NCI-H2107 (cell line): ENCODE measurements around the gene LILRA1.
"Not testable (repeated sequence)": the region's sequence is repeated elsewhere in the genome, so short reads cannot be mapped to it uniquely, and the experiment has no call there.

Source experiments
- DNase-seq: peaks from one replicate; lab custom pipeline; 2025; lab: John Stamatoyannopoulos, UW

LILRA1 gene

DNA sequence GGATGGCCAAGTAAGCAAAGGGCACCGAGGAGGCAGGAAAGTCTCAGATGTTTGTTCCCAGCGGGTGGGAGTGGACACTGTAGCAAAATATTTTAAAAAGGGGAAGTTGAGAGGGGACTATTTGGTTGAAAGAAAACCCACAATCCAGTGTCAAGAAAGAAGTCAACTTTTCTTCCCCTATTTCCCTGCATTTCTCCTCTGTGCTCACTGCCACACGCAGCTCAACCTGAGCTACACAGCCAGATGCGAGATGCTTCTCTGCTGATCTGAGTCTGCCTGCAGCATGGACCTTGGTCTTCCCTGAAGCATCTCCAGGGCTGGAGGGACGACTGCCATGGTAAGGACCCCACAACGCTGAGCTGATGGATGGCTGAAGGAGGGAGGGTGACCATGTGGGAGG lies at the start of gene LILRA1:
Gene LILRA1, plus strand, starts transcription at position 188 of the 400 bp plus-strand sequence. CDS start 613 bp downstream, outside the sequence.
- DNase-seq, result not testable (repeated sequence)

GRCh38 chr19:54548806-54549205 lies 44.6 kb upstream of the LILRA1 start:
- no peak for DNase-seq

DNA sequence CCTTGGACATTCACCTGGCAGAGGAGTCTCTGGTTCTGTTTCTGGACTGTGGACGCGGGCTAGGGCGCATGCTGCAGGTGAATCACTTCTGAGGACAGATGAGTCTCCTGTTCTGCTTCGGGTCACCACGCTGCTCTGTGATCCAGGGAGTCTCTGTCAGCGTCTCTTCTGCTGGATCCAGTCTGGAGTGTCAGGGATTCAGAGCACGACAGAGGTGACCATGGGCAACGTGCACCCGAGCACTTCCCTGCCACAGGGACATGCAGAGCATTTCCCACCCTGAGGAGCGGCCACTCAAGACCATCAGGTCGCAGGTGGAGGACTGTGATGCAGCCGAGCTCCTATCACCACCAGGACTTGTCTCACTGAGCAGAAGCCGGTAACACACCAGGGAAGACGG lies 44.2 kb upstream of the LILRA1 start:
- no peak for DNase-seq

GRCh38 chr19:54551293-54551692 lies 42.1 kb upstream of the LILRA1 start:
- DNase-seq, result no peak

DNA sequence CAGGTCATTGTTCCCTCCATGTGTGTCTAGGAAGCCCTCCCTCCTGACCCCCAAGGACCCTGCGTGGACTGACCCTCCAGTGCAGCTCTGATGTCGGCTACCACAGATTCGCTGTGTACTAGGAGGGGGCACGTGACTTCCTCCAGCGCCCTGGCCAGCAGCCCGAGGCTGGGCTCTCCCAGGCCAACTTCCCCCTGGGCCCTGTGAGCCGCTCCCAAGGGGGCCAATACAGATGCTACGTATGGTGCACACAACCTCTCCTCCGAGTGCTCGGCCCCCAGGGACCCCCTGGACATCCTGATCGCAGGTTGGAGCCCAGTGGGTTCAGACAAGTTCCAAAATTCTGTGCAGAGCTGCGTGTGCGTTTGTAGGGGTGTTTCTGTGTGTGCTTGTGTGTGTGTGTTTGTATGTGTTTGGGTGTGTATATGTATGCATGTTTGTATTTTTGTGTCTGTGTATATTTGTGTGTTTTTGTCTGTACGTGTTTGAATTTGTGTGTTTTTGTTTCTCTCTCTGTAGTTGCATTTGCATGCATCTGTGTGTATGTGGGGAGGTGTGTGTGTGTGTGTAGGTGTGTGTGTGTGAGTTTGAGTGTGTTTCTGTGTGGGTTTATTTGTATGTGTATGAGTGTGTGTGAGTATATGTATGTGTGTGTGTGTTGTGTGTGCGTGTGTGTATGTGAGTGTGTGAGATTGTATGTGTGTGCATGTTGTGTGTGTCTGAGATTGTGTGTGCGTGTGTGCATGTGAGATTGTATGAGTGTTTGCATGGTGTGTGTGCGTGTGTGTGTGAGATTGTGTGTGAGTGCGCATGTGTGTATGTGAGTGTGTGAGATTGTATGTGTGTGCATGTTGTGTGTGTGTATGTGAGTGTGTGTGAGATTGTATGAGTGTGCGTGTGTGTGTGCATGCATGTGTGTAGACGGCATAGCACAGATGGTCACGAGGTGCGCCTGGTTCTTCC lies 41.2 kb upstream of the LILRA1 start:
- no peak for DNase-seq

- no peak for DNase-seq
These were observed 40.5 kb upstream of the LILRA1 start for GRCh38 chr19:54552913-54553310.

DNA sequence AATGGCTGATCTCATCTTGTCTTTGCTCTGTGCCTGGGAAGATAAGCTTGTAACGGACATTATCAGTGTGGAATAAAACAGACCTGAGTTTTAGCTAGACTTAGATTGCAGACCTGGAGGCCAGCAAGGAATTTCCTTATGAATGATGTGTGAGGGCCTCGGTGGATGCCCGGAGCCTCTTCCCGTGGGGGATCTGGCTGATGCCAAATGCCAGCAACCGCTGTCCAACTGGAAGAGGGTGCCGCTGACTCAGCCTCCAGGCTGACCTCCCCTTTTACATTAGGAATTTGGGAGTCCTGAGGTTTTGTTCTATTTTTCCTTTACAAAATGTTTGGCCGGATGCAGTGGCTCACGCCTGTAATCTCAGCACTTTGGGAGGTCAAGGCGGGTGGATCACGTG lies 39.4 kb upstream of the LILRA1 start:
- no peak for DNase-seq

- no peak for DNase-seq
These were observed 38.5 kb upstream of the LILRA1 start for GRCh38 chr19:54554896-54555295.

DNA sequence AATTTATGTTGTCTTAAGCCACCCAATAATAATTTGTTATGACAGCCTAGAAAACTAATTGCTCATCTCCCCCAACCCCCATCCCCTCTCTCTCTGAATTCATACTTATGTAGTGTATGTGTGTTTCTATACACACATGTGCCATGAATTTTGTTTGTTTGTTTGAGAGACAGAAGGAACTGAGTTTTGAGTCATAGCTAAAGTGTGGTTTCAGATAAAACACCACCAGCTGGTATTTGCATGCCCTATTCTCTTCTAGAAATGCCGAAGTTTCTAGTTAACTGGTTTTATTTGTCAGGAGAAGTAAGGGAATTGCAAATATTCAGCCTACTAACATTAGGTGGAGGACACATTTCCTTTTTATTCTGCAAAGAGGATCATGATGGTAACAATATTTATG lies 37.2 kb upstream of the LILRA1 start:
- no peak for DNase-seq

GRCh38 chr19:54558339-54558738 lies 35.1 kb upstream of the LILRA1 start:
- DNase-seq, result no peak

GRCh38 chr19:54560881-54561385 lies 32.5 kb upstream of the LILRA1 start:
- DNase-seq, result no peak

GRCh38 chr19:54561840-54562239 lies 31.6 kb upstream of the LILRA1 start:
- DNase-seq, result no peak

DNA sequence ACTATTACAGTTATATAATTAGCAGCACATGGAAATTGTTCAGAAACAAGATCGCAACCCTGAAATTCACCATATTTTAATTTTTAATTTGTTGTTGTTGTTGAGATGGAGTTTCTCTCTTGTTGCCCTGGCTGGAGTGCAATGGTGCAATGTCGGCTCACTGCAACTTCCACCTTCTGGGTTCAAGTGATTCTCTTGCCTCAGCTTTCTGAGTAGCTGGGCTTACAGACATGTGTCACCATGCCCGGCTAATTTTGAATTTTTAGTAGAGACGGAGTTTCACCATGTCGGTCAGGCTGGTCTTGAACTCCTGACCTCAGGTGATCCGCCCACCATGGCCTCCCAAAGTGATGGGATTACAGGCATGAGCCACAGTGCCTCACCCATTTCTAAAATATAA lies 30.2 kb upstream of the LILRA1 start:
- DNase-seq, result not testable (repeated sequence)

DNA sequence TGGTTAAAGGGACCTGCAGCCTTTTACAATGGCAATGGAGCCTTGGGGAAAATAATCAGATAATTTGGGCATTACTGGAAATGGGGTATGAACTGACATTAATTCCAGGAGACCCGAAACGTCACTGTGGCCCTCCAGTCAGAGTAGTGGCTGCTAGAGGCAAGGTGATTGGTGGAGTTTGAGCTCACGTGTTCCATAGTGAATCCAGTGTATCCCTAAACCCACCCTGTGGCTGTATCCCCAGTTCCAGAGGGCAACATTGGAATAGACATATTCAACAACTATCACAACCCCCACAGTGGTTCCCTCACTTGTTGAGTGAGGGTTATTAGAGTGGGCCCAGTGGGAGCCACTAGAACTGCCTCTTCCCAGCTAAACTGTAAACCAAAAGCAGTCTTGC lies 23.1 kb upstream of the LILRA1 start:
- no peak for DNase-seq

GRCh38 chr19:54571715-54572615 lies 21.5 kb upstream of the LILRA1 start:
- not testable (repeated sequence) for DNase-seq

GRCh38 chr19:54572696-54573311 lies 20.6 kb upstream of the LILRA1 start:
- no peak for DNase-seq

GRCh38 chr19:54573330-54573872 lies 20.0 kb upstream of the LILRA1 start, which contains the start of gene LILRA2:
Gene LILRA2 (plus strand): TSS chr19:54573790. CDS start chr19:54573879, 89 bp downstream.
- DNase-seq, result no peak

GRCh38 chr19:54574051-54574450 lies 19.4 kb upstream of the LILRA1 start:
- no peak for DNase-seq

DNA sequence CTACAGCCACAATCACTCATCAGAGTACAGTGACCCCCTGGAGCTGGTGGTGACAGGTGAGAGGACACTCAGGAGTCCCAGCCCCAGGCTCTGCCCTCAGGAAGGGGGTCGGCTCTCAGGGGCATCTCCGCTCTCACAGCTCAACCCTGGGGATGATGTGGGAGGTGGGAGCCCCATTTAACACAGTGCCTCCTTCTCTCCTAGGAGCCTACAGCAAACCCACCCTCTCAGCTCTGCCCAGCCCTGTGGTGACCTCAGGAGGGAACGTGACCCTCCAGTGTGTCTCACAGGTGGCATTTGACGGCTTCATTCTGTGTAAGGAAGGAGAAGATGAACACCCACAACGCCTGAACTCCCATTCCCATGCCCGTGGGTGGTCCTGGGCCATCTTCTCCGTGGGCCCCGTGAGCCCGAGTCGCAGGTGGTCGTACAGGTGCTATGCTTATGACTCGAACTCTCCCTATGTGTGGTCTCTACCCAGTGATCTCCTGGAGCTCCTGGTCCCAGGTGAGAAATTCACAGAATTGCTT lies 18.8 kb upstream of the LILRA1 start:
- no peak for DNase-seq

DNA sequence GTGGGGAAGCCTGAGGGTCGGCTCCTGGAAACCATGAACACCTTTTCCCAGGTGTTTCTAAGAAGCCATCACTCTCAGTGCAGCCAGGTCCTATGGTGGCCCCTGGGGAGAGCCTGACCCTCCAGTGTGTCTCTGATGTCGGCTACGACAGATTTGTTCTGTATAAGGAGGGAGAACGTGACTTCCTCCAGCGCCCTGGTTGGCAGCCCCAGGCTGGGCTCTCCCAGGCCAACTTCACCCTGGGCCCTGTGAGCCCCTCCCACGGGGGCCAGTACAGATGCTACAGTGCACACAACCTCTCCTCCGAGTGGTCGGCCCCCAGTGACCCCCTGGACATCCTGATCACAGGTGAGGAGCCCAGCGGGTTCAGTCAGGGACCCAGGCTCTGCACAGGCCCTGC lies 18.2 kb upstream of the LILRA1 start:
- DNase-seq, result not testable (repeated sequence)

DNA sequence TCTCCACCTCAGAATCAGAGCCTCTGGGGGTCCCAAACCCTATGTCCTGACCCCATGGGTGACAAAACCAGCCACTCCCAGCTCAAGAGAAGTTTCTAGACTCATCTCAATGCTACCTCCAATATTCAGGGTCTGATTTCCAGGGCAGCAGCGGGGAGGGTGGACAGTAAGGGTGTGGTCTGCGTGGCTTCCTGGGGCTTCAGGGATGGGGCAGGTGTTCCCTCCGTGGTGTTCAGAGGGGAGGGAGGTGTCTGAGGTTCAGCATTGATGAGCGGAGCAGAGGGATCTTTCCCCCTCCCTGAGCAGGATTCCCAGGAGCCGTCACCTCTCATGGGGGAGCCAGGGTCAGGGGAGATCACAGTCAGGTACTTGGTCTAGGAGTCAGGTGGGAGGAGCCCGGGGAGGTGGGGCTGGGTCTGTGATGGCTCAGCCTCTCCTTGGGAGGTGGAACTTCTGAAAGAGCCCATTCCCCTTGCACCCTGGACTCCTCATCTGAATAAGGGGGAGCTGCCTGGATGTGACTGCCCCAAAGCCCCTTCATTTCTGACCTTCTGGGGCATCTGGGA lies 16.9 kb upstream of the LILRA1 start:
- no peak for DNase-seq
